HepG2 (cell line): ENCODE data around the gene CERT1. TPM values are rescaled to one million over a fixed set of nuclear protein-coding genes. Genes with fewer than 3 reads are reported as not detected.

Source experiments
- ATAC-seq: fragments of 200-7000 bp; cut with Tn5 transposase; 3 replicates; pipeline ENCODE4 v1.9.1; 2020; ENCODE audit warnings: mild to moderate bottlenecking, moderate library complexity
- BruUV-seq: library from RNA; stranded (reverse); fragments of 400-500 nt; replicated peaks from 2 replicates; lab custom pipeline; 2021; lab: Mats Ljungman, UMichigan
- CTCF ChIA-PET: fragments of 300-600 bp; formaldehyde crosslinking; extraction: SDS; loops from one replicate; lab custom pipeline; 2021; ENCODE audit warnings: low total read pairs, inconsistent platforms, low intra/inter-chr PET ratio; lab: Yijun Ruan, JAX
- POLR2A ChIA-PET: fragments of 350-600 bp; sonication (Branson Sonifier 250); formaldehyde crosslinking; loops from one replicate; lab custom pipeline; 2020; ENCODE audit warnings: antibody characterized with exemption, inconsistent platforms; lab: Yijun Ruan, JAX
- DNase-seq: peaks from one replicate; pipeline ENCODE4 v3.0.0-alpha.2; 2015; ENCODE audit warnings: low spot score
- FAIRE-seq: peaks from 3 replicates; lab custom pipeline; 2011; peaks lifted over from hg19 to GRCh38; lab: Jason Lieb, UNC
- H2AFZ ChIP-seq: one replicate; pipeline ENCODE4 v1.6.1; 2011; ENCODE audit warnings: low read length, inconsistent platforms
- H3K27ac ChIP-seq: fragments of 300-600 bp; 3 replicates; pipeline ENCODE4 v1.8.0; 2011; ENCODE audit warnings: mixed run types, mild to moderate bottlenecking, mixed read lengths, low read length, inconsistent platforms; ENCODE audit not compliant: insufficient read depth; ENCODE audit errors: extremely low read length
- H3K27me3 ChIP-seq, 2 experiments: fragments of 200-600 bp in 1 of 2; 2 replicates in 1 of 2; 3 replicates in 1 of 2; pipeline versions ENCODE4 v1.6.0 to v1.8.0; 2011; ENCODE audit warnings: low read length in 2 of 2, mild to moderate bottlenecking in 2 of 2, moderate library complexity in 2 of 2, inconsistent platforms in 1 of 2; ENCODE audit not compliant: insufficient read depth in 2 of 2, control insufficient read depth in 1 of 2
- H3K36me3 ChIP-seq, 2 experiments: fragments of 200-600 bp in 1 of 2; replicated peaks in 1 of 2; 2 replicates in 1 of 2; 3 replicates in 1 of 2; pipeline versions ENCODE4 v1.5.1 to v1.8.0; 2011; ENCODE audit warnings: low read length in 2 of 2, inconsistent platforms in 1 of 2; ENCODE audit not compliant: insufficient read depth in 2 of 2, control insufficient read depth in 1 of 2
- H3K4me1 ChIP-seq: 2 replicates; pipeline ENCODE4 v1.5.1; 2012; ENCODE audit warnings: low read length, inconsistent platforms; ENCODE audit not compliant: insufficient read depth
- H3K4me2 ChIP-seq: 2 replicates; pipeline ENCODE4 v1.6.0; 2011; ENCODE audit warnings: low read depth, low read length, inconsistent platforms
- H3K4me3 ChIP-seq, 3 experiments: fragments of 200-600 bp in 1 of 3; sonication (generic), shearing (Covaris generic) in 1 of 3; replicated peaks in 1 of 3; 2 replicates each; pipeline ENCODE4 v1.5.1; 2011 to 2016; ENCODE audit warnings: low read length in 3 of 3, inconsistent platforms in 2 of 3, low read depth in 2 of 3, mild to moderate bottlenecking in 2 of 3, control low read depth in 1 of 3, mixed read lengths in 1 of 3; ENCODE audit not compliant: insufficient read depth in 1 of 3
- H3K79me2 ChIP-seq: one replicate; pipeline ENCODE4 v1.6.1; 2011; ENCODE audit warnings: low read length, inconsistent platforms; ENCODE audit not compliant: insufficient read depth
- H3K9ac ChIP-seq: 2 replicates; pipeline ENCODE4 v1.6.0; 2011; ENCODE audit warnings: mild to moderate bottlenecking, low read depth, low read length, inconsistent platforms; ENCODE audit not compliant: insufficient read depth
- H3K9me3 ChIP-seq: 2 replicates; pipeline ENCODE4 v1.5.1; 2012; ENCODE audit warnings: mild to moderate bottlenecking, low read length
- H4K20me1 ChIP-seq: 2 replicates; pipeline ENCODE4 v1.6.0; 2011; ENCODE audit warnings: inconsistent platforms, mild to moderate bottlenecking, low read length, moderate library complexity; ENCODE audit not compliant: insufficient read depth
- HOXA5 ChIP-seq: sonication (generic); formaldehyde crosslinking; IDR thresholded peaks from 2 replicates; pipeline ENCODE4 v1.4.0; 2020; ENCODE audit warnings: missing genetic modification reagents
- NFATC3 ChIP-seq: sonication (generic); formaldehyde crosslinking; IDR thresholded peaks from 2 replicates; pipeline ENCODE4 v1.5.1; 2020; ENCODE audit warnings: mild to moderate bottlenecking, missing genetic modification reagents
- ZNF24 ChIP-seq: fragments of 450-650 bp; IDR thresholded peaks from 2 replicates; pipeline ENCODE4 v1.6.1; 2017; ENCODE audit warnings: antibody characterized with exemption, mild to moderate bottlenecking
- whole genome bisulfite sequencing: methylation state at CpG from one replicate; pipeline ENCODE4 v1.1.6; 2017; ENCODE audit warnings: low lambda C conversion rate; 5-methylcytosine and 5-hydroxymethylcytosine counted together
- in situ Hi-C: cut with HindIII; loops from 2 replicates; pipeline ENCODE4 v1.10.0; 2017; ENCODE audit warnings: low pct_unique_long_range_greater_than_20kb; ENCODE audit not compliant: extremely low pct_ligation_motif_present
- intact Hi-C: fragments of 100-400 bp; cut with micrococcal nuclease; formaldehyde crosslinking; loops from one replicate; pipeline ENCODE4 v1.10.0; 2022; ENCODE audit not compliant: unreplicated experiment
- polyA plus RNA-seq, 8 experiments: library from polyadenylated mRNA; depleted of rRNA in 3 of 8; stranded (reverse) in 7 of 8; unstranded in 1 of 8; fragments of >200 nt; fragmentation: Illumina TruSeq in 4 of 8; extraction: Trizol in 4 of 8; gene quantifications; 2 replicates each; pipeline versions ENCODE4 v1.2.1 to v1.2.3, GENCODE V29; 2011 to 2016; ENCODE audit warnings: low read depth in 4 of 8, missing spikeins in 1 of 8, mixed read lengths in 1 of 8; ENCODE audit not compliant: insufficient read depth in 1 of 8
- total RNA-seq, 5 experiments: library from RNA; depleted of rRNA; stranded (reverse); fragments of >200 nt; fragmentation: Illumina TruSeq; extraction: Trizol; gene quantifications; 2 replicates each; pipeline ENCODE4 v1.2.3, GENCODE V29; 2016; ENCODE audit warnings: low read depth in 1 of 5
- TF ChIP-seq, protein P1 (sequence below): IDR thresholded peaks from 2 replicates; pipeline ENCODE4 v1.6.1; 2018; ENCODE audit warnings: missing genetic modification reagents
- TF ChIP-seq, protein P2 (sequence below): sonication (generic); formaldehyde crosslinking; IDR thresholded peaks from 2 replicates; pipeline ENCODE4 v1.4.0; 2020; ENCODE audit warnings: missing genetic modification reagents

CERT1 gene
- total and polyA plus RNA-seq, 2 of the 13 experiments (the other 11 are each of a cell fraction or from before 2014, with no cell fraction given) = 8.2 to 12.7 TPM

- no peak for TF ChIP-seq ZNF24
- TF ChIP-seq, protein P1, sequence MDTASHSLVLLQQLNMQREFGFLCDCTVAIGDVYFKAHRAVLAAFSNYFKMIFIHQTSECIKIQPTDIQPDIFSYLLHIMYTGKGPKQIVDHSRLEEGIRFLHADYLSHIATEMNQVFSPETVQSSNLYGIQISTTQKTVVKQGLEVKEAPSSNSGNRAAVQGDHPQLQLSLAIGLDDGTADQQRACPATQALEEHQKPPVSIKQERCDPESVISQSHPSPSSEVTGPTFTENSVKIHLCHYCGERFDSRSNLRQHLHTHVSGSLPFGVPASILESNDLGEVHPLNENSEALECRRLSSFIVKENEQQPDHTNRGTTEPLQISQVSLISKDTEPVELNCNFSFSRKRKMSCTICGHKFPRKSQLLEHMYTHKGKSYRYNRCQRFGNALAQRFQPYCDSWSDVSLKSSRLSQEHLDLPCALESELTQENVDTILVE (CRISPR knock-in tag) = no peak
Observed at GRCh38 chr5:75475364-75475763, 36.1 kb downstream of the CERT1 start (continued).

- Histone ChIP-seq H3K27ac (no peak overlapping the region), H3K36me3 (no peaks in the 10 kb centered on the region; a peak in 1 of 5 replicates), H4K20me1 (peaks cover 13% of the 10 kb centered on the region; the same call in 1 of the 2 replicates), H2AFZ (no peak overlapping the region), H3K9me3 (peaks cover 16% of the 10 kb centered on the region; the same call in 1 of the 2 replicates), H3K4me1 (peaks cover 20% of the 10 kb centered on the region), H3K79me2 (peaks cover 33% of the 10 kb centered on the region), H3K27me3 (no peaks in the 10 kb centered on the region), H3K4me3 (no peak overlapping the region), H3K4me2 (no peak overlapping the region), H3K9ac (no peak overlapping the region)
- in situ Hi-C loops (no loop called here), intact Hi-C loops (no loop called here)
- DNase-seq (no peak), FAIRE-seq (no peak), ATAC-seq (peak; percentile 38; the same call in 1 of the 3 replicates)
- BruUV-seq = no TSS peak
- 46% methylated on average over 2 of the region's 2 CpGs for WGBS
- POLR2A ChIA-PET = no interaction called here
- CTCF ChIA-PET = no interaction called here
- TF ChIP-seq HOXA5 (CRISPR knock-in tag) (no peak), NFATC3 (no peak)
- TF ChIP-seq, protein P2, sequence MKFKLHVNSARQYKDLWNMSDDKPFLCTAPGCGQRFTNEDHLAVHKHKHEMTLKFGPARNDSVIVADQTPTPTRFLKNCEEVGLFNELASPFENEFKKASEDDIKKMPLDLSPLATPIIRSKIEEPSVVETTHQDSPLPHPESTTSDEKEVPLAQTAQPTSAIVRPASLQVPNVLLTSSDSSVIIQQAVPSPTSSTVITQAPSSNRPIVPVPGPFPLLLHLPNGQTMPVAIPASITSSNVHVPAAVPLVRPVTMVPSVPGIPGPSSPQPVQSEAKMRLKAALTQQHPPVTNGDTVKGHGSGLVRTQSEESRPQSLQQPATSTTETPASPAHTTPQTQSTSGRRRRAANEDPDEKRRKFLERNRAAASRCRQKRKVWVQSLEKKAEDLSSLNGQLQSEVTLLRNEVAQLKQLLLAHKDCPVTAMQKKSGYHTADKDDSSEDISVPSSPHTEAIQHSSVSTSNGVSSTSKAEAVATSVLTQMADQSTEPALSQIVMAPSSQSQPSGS (CRISPR knock-in tag) = no peak
Observed at GRCh38 chr5:75473463-75473862, 38.0 kb downstream of the CERT1 start.
